Neuron (in vitro differentiated cells): ENCODE results near the gene TTC39C.

Experiments used
- H2AFZ ChIP-seq: one replicate; pipeline ENCODE4 v1.6.1; 2013; ENCODE audit warnings: low read depth, mild to moderate bottlenecking, inconsistent platforms, low read length, moderate library complexity
- H3K27me3 ChIP-seq: one replicate; pipeline ENCODE4 v1.6.1; 2013; ENCODE audit warnings: low read length; ENCODE audit not compliant: insufficient read depth
- H3K36me3 ChIP-seq: one replicate; pipeline ENCODE4 v1.6.1; 2013; ENCODE audit warnings: low read length; ENCODE audit not compliant: insufficient read depth
- H3K4me1 ChIP-seq: one replicate; pipeline ENCODE4 v1.6.1; 2013; ENCODE audit warnings: low read length; ENCODE audit not compliant: insufficient read depth
- H3K4me3 ChIP-seq: 2 replicates; pipeline ENCODE4 v1.5.1; 2013; ENCODE audit warnings: mild to moderate bottlenecking, low read length, moderate library complexity
- H3K9me3 ChIP-seq: one replicate; pipeline ENCODE4 v1.6.1; 2013; ENCODE audit warnings: low read length

The TTC39C gene

DNA sequence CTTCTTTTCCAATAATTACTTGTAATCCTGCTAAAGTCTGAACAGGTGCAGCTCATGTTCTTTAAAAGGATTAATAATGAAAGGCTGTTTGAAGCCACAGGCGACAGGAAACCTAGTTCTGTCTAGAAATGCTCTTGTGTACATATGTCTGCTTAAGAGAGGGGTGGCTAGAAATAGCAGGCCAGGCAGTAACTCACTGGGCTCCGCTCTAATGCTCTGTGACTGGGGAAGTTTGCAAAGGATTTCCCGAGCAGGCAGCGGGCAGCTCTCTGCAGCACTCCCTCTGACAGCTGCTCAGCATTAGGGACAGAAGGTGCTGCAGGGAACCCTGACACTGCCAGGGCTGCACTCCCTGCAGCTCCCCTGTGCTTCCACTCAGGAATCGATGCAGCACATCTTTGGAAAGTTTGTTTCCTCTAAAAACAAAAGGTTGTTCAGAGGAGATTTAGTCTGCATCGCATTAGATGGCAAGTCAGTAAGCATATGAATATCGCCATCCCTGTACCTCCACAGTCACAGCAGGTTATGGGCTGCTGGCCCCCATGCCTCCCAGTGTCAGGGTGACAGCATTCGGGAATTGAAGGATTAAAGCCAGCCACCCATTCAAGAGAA is 33.1 kb upstream of the TTC39C start:
- H3K4me1 ChIP-seq, result peaks cover 21% of the 10 kb centered on the region
- no peak overlapping the region for H2AFZ ChIP-seq
- H3K36me3 ChIP-seq, result no peaks in the 10 kb centered on the region
- H3K9me3 ChIP-seq, result no peaks in the 10 kb centered on the region
- H3K4me3 ChIP-seq, result no peak overlapping the region
- H3K27me3 ChIP-seq, result peaks cover 3% of the 10 kb centered on the region

DNA sequence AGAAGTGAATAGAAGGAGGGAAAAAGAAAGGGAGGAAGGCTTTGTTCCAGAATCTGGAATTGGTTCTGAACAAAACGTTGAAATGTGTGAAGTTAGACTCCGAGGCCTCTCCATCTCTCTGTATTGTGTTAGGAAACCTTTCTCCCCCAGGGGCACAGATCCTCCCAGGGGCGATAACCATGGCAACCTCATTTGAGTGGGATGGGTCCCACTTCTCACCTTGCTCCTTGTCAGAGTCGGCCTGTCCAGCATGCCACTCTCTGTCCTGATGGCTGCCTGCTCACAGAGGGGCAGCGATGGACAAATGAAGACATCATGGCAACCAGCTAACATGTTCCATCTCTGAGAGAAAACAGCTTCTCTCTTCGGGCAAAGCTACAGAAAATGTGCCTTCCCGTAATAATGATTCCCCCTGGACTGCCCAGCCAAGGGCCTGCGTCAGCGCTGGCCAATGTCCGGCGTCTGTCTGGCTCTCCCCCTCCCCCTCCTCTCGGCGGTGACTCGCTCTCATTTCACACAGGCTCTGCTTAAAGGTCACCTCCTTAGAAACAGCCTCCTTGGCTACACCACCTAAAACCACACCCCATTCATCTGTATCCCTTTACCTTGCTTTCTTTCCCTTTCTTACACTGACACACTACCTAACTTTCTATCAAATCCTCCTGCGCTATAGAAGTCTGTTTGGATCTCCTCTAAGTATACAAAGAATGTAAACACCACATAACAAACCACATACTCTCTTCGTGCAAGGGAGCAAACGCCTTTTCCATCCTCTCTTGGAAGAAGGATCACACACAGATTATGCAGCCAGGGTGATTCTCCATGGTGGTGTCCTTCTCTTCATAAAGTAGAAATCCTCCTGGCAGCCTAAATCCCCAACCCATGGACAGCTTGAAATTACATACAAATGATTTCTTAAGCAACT is 32.1 kb upstream of the TTC39C start:
- Histone ChIP-seq H3K27me3 (peaks cover 3% of the 10 kb centered on the region), H3K36me3 (no peaks in the 10 kb centered on the region), H2AFZ (peak overlapping the region; percentile 56)

DNA sequence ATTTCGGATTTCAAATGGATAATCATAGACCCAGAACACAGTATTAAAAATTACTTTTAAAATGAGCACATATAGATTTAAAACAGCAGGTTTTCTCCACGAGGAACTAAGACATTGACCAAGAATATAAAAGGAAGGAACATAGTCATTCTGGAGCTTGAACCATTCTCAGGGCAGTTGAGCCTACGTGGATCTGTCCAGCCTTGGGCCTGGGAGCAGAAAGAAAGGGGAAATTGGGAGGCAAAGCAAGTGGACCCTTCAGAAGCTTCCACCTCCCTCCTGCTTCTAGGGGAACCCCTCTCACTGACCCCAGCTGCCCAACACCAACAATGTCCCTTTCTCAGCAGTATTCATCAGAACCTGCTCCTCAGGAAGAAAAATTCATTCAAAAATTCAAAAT is 31.4 kb upstream of the TTC39C start:
- no peaks in the 10 kb centered on the region for H3K9me3 ChIP-seq
- H3K4me1 ChIP-seq, result peaks cover 20% of the 10 kb centered on the region
- H3K4me3 ChIP-seq, result no peak overlapping the region
- no peak overlapping the region for H2AFZ ChIP-seq
- H3K36me3 ChIP-seq, result no peaks in the 10 kb centered on the region
- H3K27me3 ChIP-seq, result peaks cover 3% of the 10 kb centered on the region

More for the DNA sequence above, 32.1 kb upstream of the TTC39C start:
- Histone ChIP-seq H3K9me3 (no peaks in the 10 kb centered on the region), H3K4me1 (peaks cover 21% of the 10 kb centered on the region), H3K4me3 (peak overlapping the region; percentile 27)

DNA sequence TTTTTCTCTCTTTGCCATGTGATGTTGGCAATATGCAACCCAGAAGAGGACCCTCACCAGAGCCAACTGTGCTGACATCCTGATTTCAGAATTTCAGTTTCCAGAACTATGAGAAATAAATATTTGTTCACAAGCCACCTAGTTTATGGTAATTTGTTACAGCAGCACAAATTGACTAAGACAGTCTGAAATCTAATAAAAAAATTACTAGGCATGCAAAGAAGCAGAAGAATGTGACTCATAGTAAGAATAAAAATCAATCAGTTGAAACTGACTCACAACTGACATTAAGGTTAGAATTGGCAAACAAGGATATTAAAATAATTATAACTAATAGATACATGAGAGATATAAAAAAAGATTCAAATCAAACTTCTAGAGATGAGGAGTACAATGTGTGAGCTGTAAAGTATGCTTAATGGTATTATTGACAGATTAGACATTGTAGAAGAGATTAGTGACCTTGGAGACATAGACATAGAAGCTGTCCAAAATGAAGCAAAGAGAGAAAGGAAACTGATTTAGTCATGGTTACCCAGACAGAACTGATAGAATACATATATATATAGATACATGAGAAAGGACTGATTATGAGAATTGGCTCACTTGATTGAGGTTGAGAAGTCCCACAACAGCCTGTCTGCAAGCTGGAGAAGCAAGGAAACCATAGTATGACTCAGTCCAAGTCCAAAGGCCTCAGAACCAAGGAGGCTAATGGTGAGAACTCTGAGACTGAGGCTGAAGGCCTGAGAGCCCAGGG is 27.8 kb upstream of the TTC39C start:
- H3K4me1 ChIP-seq, result peaks cover 10% of the 10 kb centered on the region
- H2AFZ ChIP-seq, result no peak overlapping the region
- no peaks in the 10 kb centered on the region for H3K9me3 ChIP-seq
- no peaks in the 10 kb centered on the region for H3K36me3 ChIP-seq
- H3K4me3 ChIP-seq, result no peak overlapping the region
- peaks cover 3% of the 10 kb centered on the region for H3K27me3 ChIP-seq

DNA sequence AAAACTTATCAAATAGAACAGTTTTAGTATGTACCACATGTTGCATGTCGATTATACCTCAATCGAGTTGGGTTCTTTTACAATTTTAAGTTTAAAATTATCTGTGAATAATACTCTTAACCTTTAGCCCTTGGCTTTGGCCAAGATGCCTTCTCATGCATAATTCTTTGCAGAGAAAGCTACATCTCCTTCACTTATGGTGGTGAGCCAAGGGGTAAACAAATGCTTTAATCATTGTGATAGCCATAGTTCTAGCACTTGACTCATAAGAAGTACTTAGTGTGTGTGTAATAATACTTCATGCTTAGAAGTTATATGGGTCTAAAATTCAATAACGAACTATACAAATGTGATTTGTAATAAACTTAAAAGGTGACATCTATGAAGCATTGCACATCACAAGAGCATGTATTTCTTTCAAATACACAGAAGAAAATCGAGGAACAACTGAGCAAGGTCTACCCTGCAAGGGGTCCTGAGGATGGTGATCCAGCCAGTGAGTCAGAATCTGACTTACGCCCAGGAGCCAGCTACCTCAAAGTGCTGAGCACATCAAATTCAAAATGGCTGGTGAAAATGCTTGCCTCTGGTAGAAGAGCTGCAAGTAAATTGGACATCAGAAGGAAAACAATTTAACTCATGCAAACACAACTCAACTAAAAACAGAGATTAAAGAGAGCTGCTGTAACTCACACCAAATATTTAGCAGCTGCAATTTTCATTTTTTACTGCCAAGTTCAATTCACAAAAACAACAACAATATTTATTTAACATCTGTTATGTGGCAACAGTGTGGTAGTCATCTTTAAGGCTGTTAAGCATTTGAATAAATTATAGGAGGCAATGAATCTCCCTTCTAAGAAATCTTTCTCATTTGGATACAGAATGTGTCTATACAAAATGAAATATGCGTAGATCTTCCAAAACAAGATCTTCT is 23.8 kb upstream of the TTC39C start:
- Histone ChIP-seq H3K4me1 (no peaks in the 10 kb centered on the region), H3K27me3 (peaks cover 13% of the 10 kb centered on the region), H2AFZ (no peak overlapping the region), H3K36me3 (no peaks in the 10 kb centered on the region), H3K4me3 (no peak overlapping the region), H3K9me3 (no peaks in the 10 kb centered on the region)

DNA sequence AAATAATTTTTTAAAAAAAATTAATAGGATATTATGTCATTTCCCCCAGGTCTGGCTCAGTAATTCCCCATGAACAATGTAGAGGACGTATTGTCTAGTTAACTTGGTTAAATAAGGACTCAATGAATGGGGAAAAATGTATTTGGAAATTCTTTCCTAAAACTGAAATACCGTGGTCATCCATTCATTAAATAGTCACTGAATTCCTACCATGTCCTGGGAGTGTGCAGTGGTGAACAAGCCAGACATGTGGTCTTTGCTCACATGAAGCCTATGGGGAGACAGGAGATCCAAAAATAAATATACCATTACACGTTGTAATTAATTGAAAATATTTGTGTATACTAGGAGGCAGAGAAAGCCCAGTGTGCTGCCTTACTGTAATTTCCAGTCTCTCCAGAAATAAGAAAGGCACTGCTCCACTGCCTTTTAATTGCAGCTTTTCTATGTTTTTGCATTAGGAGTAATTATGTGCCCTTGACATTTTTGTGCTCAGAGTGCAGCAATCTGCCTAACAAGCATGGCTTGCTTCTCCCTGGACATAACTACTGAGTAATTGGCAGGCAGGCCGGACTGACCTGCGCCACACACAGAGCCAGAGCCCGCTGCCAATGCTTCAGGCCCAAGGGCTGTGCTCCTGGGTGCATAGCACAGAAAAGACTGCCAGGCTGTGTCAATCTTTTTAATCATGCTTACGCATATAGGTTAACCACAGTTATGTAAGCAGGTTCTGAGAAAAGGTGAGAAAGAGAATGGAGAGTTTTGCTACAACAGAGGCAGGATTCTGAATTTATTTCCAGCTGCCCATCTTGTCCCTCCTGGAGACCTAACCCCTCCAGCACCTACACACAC is 22.2 kb upstream of the TTC39C start:
- Histone ChIP-seq H3K36me3 (no peaks in the 10 kb centered on the region), H2AFZ (no peak overlapping the region), H3K27me3 (peaks cover 10% of the 10 kb centered on the region), H3K9me3 (no peaks in the 10 kb centered on the region), H3K4me3 (no peak overlapping the region), H3K4me1 (no peaks in the 10 kb centered on the region)

DNA sequence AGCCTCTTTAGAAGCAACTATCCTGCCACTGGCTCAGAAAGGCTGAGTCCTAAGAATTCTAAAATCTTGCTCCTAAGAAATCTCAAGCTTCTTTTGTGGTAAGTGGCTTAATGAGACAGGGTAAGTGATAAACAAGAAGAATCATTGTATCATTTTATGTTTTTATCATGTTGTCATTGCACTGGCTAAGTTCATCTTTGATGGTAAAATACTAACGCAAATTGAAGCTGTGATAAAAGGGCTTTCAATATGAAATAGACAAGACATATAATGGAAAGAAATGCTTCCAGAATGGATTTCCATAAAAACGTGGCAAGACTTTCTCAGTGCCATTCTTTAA is 21.6 kb upstream of the TTC39C start:
- Histone ChIP-seq H3K36me3 (no peaks in the 10 kb centered on the region), H3K4me1 (no peaks in the 10 kb centered on the region), H3K4me3 (no peak overlapping the region), H3K27me3 (peaks cover 10% of the 10 kb centered on the region), H3K9me3 (no peaks in the 10 kb centered on the region), H2AFZ (no peak overlapping the region)

DNA sequence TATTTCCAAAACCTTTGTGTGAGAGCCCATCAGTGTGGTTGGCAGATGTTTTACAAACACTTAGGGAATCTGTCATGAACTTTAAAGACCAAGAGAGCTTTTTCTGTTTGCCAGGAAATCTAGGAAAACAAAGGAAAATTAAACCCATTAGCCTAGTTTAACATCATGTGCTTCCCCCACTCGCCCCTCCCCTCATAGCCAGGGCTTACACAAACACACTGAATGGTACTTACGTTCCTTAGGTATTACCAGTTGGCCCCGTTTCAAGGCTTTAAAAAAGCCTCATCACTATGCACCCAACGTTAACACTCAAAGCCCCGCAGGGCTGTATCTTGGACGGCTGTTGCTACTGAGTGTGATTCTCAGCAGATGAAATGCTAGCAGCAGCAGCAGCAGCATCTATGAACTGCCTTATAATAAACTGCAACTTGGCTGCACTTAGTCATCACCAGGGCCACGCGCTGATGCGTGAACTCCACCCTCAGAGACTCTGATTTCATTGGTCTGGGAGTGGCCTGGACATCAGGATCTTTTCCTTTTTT is 20.1 kb upstream of the TTC39C start:
- Histone ChIP-seq H3K4me3 (no peak overlapping the region), H3K4me1 (no peaks in the 10 kb centered on the region), H2AFZ (no peak overlapping the region), H3K9me3 (no peaks in the 10 kb centered on the region), H3K36me3 (no peaks in the 10 kb centered on the region), H3K27me3 (peaks cover 10% of the 10 kb centered on the region)

DNA sequence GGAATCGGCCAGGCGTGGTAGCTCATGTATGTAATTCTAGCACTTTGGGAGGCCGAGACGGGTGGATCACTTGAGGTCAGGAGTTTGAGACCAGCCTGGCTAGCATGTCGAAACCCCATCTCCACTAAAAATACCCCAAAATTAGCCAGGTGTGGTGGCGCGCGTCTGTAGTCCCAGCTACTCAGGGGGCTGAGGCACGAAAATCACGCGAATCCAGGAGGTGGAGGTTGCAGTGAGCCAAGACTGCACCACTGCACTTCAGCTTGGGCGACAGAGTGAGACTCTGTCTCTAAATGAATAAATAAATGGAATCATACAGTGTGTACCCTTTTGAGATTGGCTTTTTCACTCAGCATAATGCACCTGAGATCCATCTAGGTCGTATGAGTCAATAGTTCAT is 19.4 kb upstream of the TTC39C start:
- Histone ChIP-seq H3K9me3 (no peaks in the 10 kb centered on the region), H3K4me1 (no peaks in the 10 kb centered on the region)

DNA sequence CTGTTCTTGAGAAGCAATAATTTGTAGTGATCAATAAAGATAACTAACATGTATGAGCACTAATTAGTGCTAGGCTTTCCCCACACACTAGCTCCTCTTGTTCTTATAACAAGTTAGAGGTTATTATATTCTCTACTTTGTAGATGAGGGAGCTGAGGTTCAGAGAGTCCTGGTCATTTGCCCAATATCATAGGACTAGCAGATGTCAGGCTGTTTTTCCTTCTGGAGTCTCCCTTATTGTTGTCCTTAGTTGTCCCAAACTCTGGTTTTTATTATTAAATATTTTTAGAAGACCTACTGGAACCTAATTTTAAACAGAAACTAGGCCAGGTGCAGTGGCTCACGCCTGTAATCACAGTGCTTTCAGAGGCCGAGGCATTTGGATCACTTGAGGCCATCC is 16.5 kb upstream of the TTC39C start:
- peaks cover 5% of the 10 kb centered on the region for H3K27me3 ChIP-seq

More for the DNA sequence above, 19.4 kb upstream of the TTC39C start:
- Histone ChIP-seq H2AFZ (no peak overlapping the region), H3K4me3 (no peak overlapping the region), H3K27me3 (peaks cover 13% of the 10 kb centered on the region), H3K36me3 (no peaks in the 10 kb centered on the region)

DNA sequence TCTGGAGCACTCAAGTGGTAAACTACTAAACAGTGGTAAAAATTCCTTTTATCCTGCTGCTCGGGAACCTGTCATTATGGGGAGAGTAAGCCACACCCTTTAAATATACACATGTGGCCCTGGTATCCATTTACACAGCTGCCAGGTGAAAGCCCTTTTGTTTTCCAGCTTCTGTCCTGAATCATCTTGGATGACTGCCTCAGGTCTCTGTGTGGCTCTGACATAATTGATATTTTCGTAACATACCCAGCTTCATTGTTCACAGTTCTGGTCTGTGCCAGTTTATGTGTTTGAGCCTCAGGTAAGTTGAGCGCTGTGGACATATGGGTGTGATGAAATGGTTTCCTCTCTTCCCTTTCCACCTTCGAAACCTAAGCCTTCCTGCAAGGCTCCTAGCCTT is 15.7 kb upstream of the TTC39C start:
- Histone ChIP-seq H2AFZ (no peak overlapping the region), H3K4me1 (no peaks in the 10 kb centered on the region), H3K27me3 (peaks cover 3% of the 10 kb centered on the region), H3K4me3 (no peak overlapping the region), H3K9me3 (no peaks in the 10 kb centered on the region), H3K36me3 (no peaks in the 10 kb centered on the region)

More for the DNA sequence above, 16.5 kb upstream of the TTC39C start:
- H2AFZ ChIP-seq, result no peak overlapping the region
- no peaks in the 10 kb centered on the region for H3K36me3 ChIP-seq
- no peaks in the 10 kb centered on the region for H3K9me3 ChIP-seq
- no peaks in the 10 kb centered on the region for H3K4me1 ChIP-seq
- no peak overlapping the region for H3K4me3 ChIP-seq
